HK-2 (cell line): ENCODE data around the gene SRRM3.
A peak's percentile ranks its signal among the peaks of the same experiment; 100 is the strongest.
"Not testable (repeated sequence)": the region's sequence is repeated elsewhere in the genome, so short reads cannot be mapped to it uniquely, and the experiment has no call there.

Source experiments
- DNase-seq: peaks from one replicate; pipeline ENCODE4 v3.0.0-alpha.2; 2018; ENCODE audit not compliant: unreplicated experiment

SRRM3 gene

DNA sequence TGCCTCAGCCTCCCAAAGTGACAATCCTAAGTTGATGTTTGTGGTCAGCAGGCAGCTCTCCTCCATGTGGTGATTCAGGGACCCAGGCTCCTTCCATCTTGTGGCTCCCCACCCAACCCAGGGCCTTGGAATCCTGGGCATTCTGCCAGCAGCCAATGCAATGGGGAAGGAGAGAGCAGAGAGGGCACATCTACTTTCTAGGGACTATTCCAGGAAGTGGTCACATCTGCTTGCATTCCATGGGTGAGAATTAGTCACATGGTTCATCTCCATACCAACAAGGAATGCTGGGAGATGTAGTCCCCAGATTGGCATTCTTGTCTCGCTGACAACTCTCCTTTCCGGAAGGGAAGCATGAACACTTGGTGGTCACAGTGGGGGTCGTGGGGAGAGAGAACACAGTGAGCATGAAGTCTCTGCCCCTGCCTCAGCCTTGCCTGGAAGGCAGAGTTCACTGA lies 9.9 kb upstream of the SRRM3 start:
- DNase-seq, result peak; percentile 49

DNA sequence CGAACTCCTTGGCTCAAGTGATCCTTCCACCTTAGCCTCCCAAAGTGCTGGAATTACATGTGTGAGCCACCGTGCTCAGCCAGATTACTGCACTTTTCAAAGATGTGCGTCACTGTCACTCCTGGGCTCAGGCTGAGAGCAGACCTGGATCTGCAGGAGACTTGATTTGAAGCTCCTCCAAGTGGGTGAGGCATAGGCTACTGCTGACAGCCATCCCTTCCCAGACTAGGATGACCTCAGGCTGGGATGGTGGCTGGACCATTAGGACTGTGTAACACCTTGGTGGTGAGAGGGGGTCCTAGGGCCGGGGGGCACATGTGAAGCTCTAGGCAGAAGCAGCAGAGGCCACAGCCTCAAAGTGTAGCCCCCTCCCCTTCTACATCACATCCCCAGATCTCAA lies 8.2 kb upstream of the SRRM3 start:
- no peak for DNase-seq

GRCh38 chr7:76193883-76194282 lies 7.8 kb upstream of the SRRM3 start:
- no peak for DNase-seq

DNA sequence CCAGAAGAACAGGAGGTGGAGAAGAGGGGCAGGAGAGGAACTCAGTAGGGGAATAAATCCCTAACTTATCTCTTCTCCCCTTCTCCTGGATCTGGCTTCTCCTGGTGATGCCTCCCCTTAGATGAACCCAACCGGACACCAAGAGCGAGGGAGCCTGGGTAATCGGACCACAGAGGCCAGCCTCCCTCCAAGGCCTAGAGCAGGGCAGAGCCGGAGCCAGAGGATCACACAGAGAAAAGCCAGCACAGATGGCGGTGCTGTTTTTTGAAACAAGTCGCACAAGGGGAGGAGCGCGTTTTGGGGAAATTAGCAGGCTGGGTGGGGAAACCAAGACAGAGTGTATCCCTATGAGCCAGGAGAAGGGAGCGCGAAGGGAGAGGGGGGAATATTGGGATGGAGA lies 4.9 kb upstream of the SRRM3 start:
- no peak for DNase-seq

GRCh38 chr7:76198202-76198601 lies 3.5 kb upstream of the SRRM3 start:
- DNase-seq, result no peak

- DNase-seq, result no peak
Observed at GRCh38 chr7:76202666-76203030, 952 bp downstream of the SRRM3 start.

- DNase-seq, result no peak
Observed at GRCh38 chr7:76204147-76204546, 2.5 kb downstream of the SRRM3 start.

DNA sequence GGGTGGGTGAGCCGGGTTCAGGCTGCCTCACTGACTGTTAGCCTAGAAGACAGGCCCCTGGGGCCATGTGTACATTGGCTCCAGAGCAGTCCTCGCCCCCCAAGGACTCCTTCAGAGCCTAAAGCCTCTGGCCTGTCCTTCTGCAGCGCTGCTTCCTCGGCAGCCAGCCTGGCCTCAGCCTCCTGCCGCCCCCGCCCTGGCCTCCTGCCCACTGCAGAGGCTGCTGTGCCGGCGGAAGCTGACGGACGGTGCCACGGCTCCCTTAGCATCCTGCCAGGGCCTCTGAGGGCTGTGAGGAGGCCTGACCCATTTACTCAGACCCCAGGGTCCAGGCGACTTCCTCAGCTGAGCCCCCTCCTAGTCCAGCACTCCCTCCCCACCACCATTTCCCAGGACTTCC lies 4.9 kb downstream of the SRRM3 start:
- DNase-seq, result no peak

- no peak for DNase-seq
Observed at GRCh38 chr7:76209310-76209709, 7.6 kb downstream of the SRRM3 start.

- DNase-seq, result no peak
Observed at GRCh38 chr7:76211216-76211615, 9.5 kb downstream of the SRRM3 start.

DNA sequence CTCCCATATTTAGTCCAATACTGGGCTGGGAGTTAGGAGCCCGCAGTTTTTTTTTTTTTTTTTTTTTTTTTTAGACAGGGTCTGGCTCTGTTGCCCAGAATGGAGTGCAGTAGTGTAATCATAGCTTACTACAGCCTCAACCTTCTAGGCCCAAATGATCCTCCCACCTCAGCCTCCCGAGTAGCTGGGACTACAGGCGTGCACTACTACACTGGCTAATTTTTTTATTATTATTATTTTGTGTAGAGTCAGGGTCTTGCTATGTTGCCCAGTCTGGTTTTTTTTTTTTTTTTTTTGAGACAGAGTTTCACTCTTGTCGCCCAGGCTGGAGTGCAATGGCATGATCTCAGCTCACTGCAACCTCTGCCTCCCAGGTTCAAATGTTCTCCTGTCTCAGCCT lies 13.7 kb downstream of the SRRM3 start:
- not testable (repeated sequence) for DNase-seq

GRCh38 chr7:76216381-76217082 lies 14.8 kb downstream of the SRRM3 start:
- DNase-seq, result no peak

GRCh38 chr7:76217942-76218566 lies 16.4 kb downstream of the SRRM3 start:
- DNase-seq, result no peak

GRCh38 chr7:76220185-76221057 lies 18.7 kb downstream of the SRRM3 start:
- peak; percentile 82 for DNase-seq

- no peak for DNase-seq
Observed at GRCh38 chr7:76222333-76222732, 20.6 kb downstream of the SRRM3 start.

DNA sequence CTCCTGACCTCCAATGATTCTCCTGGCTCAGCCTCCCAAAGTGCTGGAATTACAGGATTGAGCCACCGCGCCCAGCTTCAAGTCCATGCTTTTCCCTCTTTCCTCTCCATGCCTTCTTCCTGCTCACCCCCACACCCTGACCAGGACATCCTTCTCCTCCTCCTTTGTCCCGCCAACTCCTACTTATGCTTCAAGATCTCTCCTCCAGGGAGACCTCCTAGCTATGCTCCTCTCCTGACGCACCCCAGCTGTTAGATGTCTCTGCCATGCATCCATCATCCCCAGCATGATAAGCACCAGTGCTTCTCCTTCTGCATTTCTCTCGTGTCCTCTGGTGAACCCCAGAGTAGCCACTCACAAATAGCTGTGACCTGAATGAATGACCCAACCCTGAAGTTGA lies 21.1 kb downstream of the SRRM3 start:
- DNase-seq, result no peak

- no peak for DNase-seq
Observed at GRCh38 chr7:76223286-76223972, 21.7 kb downstream of the SRRM3 start.

- DNase-seq, result no peak
Observed at GRCh38 chr7:76224695-76225094, 23.0 kb downstream of the SRRM3 start.

GRCh38 chr7:76225379-76225778 lies 23.7 kb downstream of the SRRM3 start:
- DNase-seq, result peak; percentile 47

- no peak for DNase-seq
Observed at GRCh38 chr7:76225951-76226350, 24.3 kb downstream of the SRRM3 start.

- DNase-seq, result not testable (repeated sequence)
Observed at GRCh38 chr7:76226878-76227423, 25.3 kb downstream of the SRRM3 start.

GRCh38 chr7:76230214-76230613 lies 28.5 kb downstream of the SRRM3 start:
- DNase-seq, result no peak
